M059J (cell line): ENCODE results near the gene NPM3. TPM values are rescaled to one million over a fixed set of nuclear protein-coding genes. Genes with fewer than 3 reads are reported as not detected.

Experiments used
- DNase-seq: peaks from one replicate; pipeline ENCODE4 v3.0.0-alpha.2; 2012; ENCODE audit warnings: low read depth
- total RNA-seq: library from RNA; depleted of rRNA; stranded (reverse); fragments of >200 nt; shearing (Covaris generic); gene quantifications from 2 replicates; pipeline ENCODE4 v1.2.3, GENCODE V29; 2014; rRNA removed

Gene NPM3
- 35.2 and 53.3 TPM in 2 replicates for total RNA-seq

GRCh38 chr10:101782811-101783735 is at the start of gene NPM3:
Gene NPM3 (minus strand): TSS chr10:101783446. CDS start chr10:101783390, 56 bp downstream.
- DNase-seq = peak; percentile 79

GRCh38 chr10:101832325-101832771 is 49.1 kb upstream of the NPM3 start:
- DNase-seq = no peak

- DNase-seq = no peak
These were observed 48.0 kb upstream of the NPM3 start for GRCh38 chr10:101831169-101831811.

GRCh38 chr10:101830322-101831168 is 47.3 kb upstream of the NPM3 start:
- DNase-seq = peak; percentile 78

GRCh38 chr10:101829561-101830315 is 46.5 kb upstream of the NPM3 start:
- DNase-seq = no peak

GRCh38 chr10:101828766-101829551 is 45.7 kb upstream of the NPM3 start:
- DNase-seq = no peak

- DNase-seq = no peak
These were observed 44.8 kb upstream of the NPM3 start for GRCh38 chr10:101827919-101828600.

GRCh38 chr10:101826852-101827434 is 43.7 kb upstream of the NPM3 start:
- no peak for DNase-seq

- no peak for DNase-seq
These were observed 41.5 kb upstream of the NPM3 start for GRCh38 chr10:101824736-101825135.

- DNase-seq = no peak
These were observed 35.8 kb upstream of the NPM3 start for GRCh38 chr10:101818872-101819633.

- DNase-seq = peak; percentile 99
These were observed 35.0 kb upstream of the NPM3 start, which contains the start of gene OGA for GRCh38 chr10:101818119-101818871. Gene OGA (minus strand): TSS chr10:101818444. CDS start chr10:101818022, 422 bp downstream.

- DNase-seq = peak; percentile 95
These were observed 34.3 kb upstream of the NPM3 start for GRCh38 chr10:101817337-101818118.

GRCh38 chr10:101816913-101817336 is 33.7 kb upstream of the NPM3 start:
- DNase-seq = no peak

- DNase-seq = no peak
These were observed 33.1 kb upstream of the NPM3 start for GRCh38 chr10:101816376-101816775.

GRCh38 chr10:101814466-101815071 is 31.3 kb upstream of the NPM3 start:
- peak; percentile 59 for DNase-seq

GRCh38 chr10:101812606-101813005 is 29.4 kb upstream of the NPM3 start:
- DNase-seq = no peak
